ENCODE data around the gene SEL1L. TPM values are rescaled to one million over a fixed set of nuclear protein-coding genes. Genes with fewer than 3 reads are reported as not detected.

The SEL1L gene
- total and polyA plus RNA-seq, 2 donors (not counting 3 experiments of a cell fraction or from before 2014, with no cell fraction given) = 15.0 to 95.0 TPM

- DNase-seq (ENCODE audit: low read depth, low spot score) (no peak), FAIRE-seq (no peak)
- dilution Hi-C loops (cut with MboI; ENCODE audit: extremely low pct_ligation_motif_present, low sequenced_read_pairs) (no loop called here), intact Hi-C loops (cut with micrococcal nuclease) (no loop called here)
- Histone ChIP-seq H2AFZ (ENCODE audit: low read depth, low read length) (no peak overlapping the region), H3K9ac (replicated peaks; ENCODE audit: extremely low read depth, insufficient read depth, low read length) (no peak overlapping the region), H3K27ac (ENCODE audit: insufficient read depth, low read depth, low read length) (no peak overlapping the region), H3K4me2 (ENCODE audit: insufficient read depth, low read length) (no peak overlapping the region), H3K79me2 (ENCODE audit: control insufficient read depth, insufficient read depth, low read length) (no peaks in the 10 kb centered on the region), H3K4me3 (replicated peaks in 1 of 3; ENCODE audit: insufficient read depth in 1 of 3, low read depth in 1 of 3, low read length in 3 of 3) (no peak overlapping the region), H3K4me1 (ENCODE audit: control insufficient read depth, extremely low read depth, insufficient read depth, low read length) (no peaks in the 10 kb centered on the region), H3K9me1 (replicated peaks; ENCODE audit: control insufficient read depth, extremely low read depth, insufficient read depth, low read length) (no peaks in the 10 kb centered on the region), H3K27me3 (ENCODE audit: control insufficient read depth in 2 of 2, insufficient read depth in 2 of 2, low read length in 2 of 2) (no peaks in the 10 kb centered on the region), H4K20me1 (replicated peaks; ENCODE audit: control insufficient read depth, extremely low read depth, insufficient read depth, low read length) (no peaks in the 10 kb centered on the region), H3K9me3 (replicated peaks; ENCODE audit: control insufficient read depth, insufficient read depth, low read length) (no peaks in the 10 kb centered on the region), H3K36me3 (ENCODE audit: control insufficient read depth in 2 of 2, extremely low read depth in 1 of 2, insufficient read depth in 2 of 2, low read length in 2 of 2) (no peaks in the 10 kb centered on the region)
- no TSS peak for BruUV-seq (replicated peaks)
- TF ChIP-seq JUN (IDR thresholded peaks at IDR 0.05; ENCODE audit: borderline replicate concordance, insufficient read depth, insufficient read length, low read depth) (no peak), EZH2 (IDR thresholded peaks at IDR 0.05; ENCODE audit: borderline replicate concordance, low read depth, low read length, severe bottlenecking) (no peak), MYC (IDR thresholded peaks at IDR 0.05; ENCODE audit: low read depth, low read length) (no peak), POLR2AphosphoS5 (IDR thresholded peaks at IDR 0.05; ENCODE audit: insufficient read depth, low read depth, low read length) (no peak), CTCF (IDR thresholded peaks at IDR 0.05; ENCODE audit: extremely low read depth in 1 of 2, insufficient read depth in 1 of 2, low read depth in 1 of 2, low read length in 2 of 2) (no peak)
- TF ChIP-seq, protein P1, sequence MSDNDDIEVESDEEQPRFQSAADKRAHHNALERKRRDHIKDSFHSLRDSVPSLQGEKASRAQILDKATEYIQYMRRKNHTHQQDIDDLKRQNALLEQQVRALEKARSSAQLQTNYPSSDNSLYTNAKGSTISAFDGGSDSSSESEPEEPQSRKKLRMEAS (IDR thresholded peaks at IDR 0.05; ENCODE audit: insufficient read depth, insufficient read length) = no peak
- POLR2A ChIA-PET = no interaction called here
- CTCF ChIA-PET = no interaction called here
Observed at GRCh38 chr14:81582420-81582819, 48.8 kb upstream of the SEL1L start.

GRCh38 chr14:81579115-81579514, 45.5 kb upstream of the SEL1L start:
- BruUV-seq (replicated peaks) = no TSS peak
- no peaks in the 10 kb centered on the region for H3K27me3 ChIP-seq (ENCODE audit: control insufficient read depth in 2 of 2, insufficient read depth in 2 of 2, low read length in 2 of 2)
- H3K4me3 ChIP-seq (replicated peaks in 1 of 3; ENCODE audit: insufficient read depth in 1 of 3, low read depth in 1 of 3, low read length in 3 of 3) = no peak overlapping the region
- CTCF ChIA-PET = no interaction called here
- POLR2A ChIA-PET = no interaction called here
- TF ChIP-seq MYC (IDR thresholded peaks at IDR 0.05; ENCODE audit: low read depth, low read length) (no peak), EZH2 (IDR thresholded peaks at IDR 0.05; ENCODE audit: borderline replicate concordance, low read depth, low read length, severe bottlenecking) (no peak), JUN (IDR thresholded peaks at IDR 0.05; ENCODE audit: borderline replicate concordance, insufficient read depth, insufficient read length, low read depth) (no peak), FOS (IDR thresholded peaks at IDR 0.05; ENCODE audit: borderline replicate concordance, insufficient read depth, low read length) (no peak), POLR2AphosphoS5 (IDR thresholded peaks at IDR 0.05; ENCODE audit: insufficient read depth, low read depth, low read length) (no peak), POLR2A (IDR thresholded peaks at IDR 0.05; ENCODE audit: low read depth, low read length) (no peak), CTCF (IDR thresholded peaks at IDR 0.05; ENCODE audit: extremely low read depth in 1 of 2, insufficient read depth in 1 of 2, low read depth in 1 of 2, low read length in 2 of 2) (no peak), GATA2 (IDR thresholded peaks at IDR 0.05; ENCODE audit: insufficient read depth, insufficient read length, low read depth, low read length) (no peak)
- TF ChIP-seq, protein P1 (IDR thresholded peaks at IDR 0.05; ENCODE audit: insufficient read depth, insufficient read length) = no peak
- dilution Hi-C loops (cut with MboI; ENCODE audit: extremely low pct_ligation_motif_present, low sequenced_read_pairs) (no loop called here), intact Hi-C loops (cut with micrococcal nuclease) (no loop called here)
- H3K9me1 ChIP-seq (replicated peaks; ENCODE audit: control insufficient read depth, extremely low read depth, insufficient read depth, low read length) = no peaks in the 10 kb centered on the region
- H2AFZ ChIP-seq (ENCODE audit: low read depth, low read length) = no peak overlapping the region
- H4K20me1 ChIP-seq (replicated peaks; ENCODE audit: control insufficient read depth, extremely low read depth, insufficient read depth, low read length) = no peaks in the 10 kb centered on the region
- H3K79me2 ChIP-seq (ENCODE audit: control insufficient read depth, insufficient read depth, low read length) = no peaks in the 10 kb centered on the region
- no peak overlapping the region for H3K27ac ChIP-seq (ENCODE audit: insufficient read depth, low read depth, low read length)
- H3K9me3 ChIP-seq (replicated peaks; ENCODE audit: control insufficient read depth, insufficient read depth, low read length) = no peaks in the 10 kb centered on the region
- no peaks in the 10 kb centered on the region for H3K4me1 ChIP-seq (ENCODE audit: control insufficient read depth, extremely low read depth, insufficient read depth, low read length)
- DNase-seq (ENCODE audit: low read depth, low spot score) (no peak), FAIRE-seq (no peak)
- no peak overlapping the region for H3K9ac ChIP-seq (replicated peaks; ENCODE audit: extremely low read depth, insufficient read depth, low read length)
- H3K36me3 ChIP-seq (ENCODE audit: control insufficient read depth in 2 of 2, extremely low read depth in 1 of 2, insufficient read depth in 2 of 2, low read length in 2 of 2) = no peaks in the 10 kb centered on the region
- no peak overlapping the region for H3K4me2 ChIP-seq (ENCODE audit: insufficient read depth, low read length)

Data from endothelial cell of umbilical vein (primary cell).